HCT116 (cell line): ENCODE measurements around the gene UNC80. TPM values are rescaled to one million over a fixed set of nuclear protein-coding genes. Genes with fewer than 3 reads are reported as not detected.

Experiments
- ATAC-seq: fragments of 200-7000 bp; cut with Tn5 transposase; 2 replicates; pipeline ENCODE4 v1.9.1; 2020; ENCODE audit warnings: mild to moderate bottlenecking, moderate library complexity
- BruUV-seq: library from RNA; stranded (reverse); fragments of 400-500 nt; replicated peaks from 2 replicates; lab custom pipeline; 2021; lab: Mats Ljungman, UMichigan
- CTCF ChIA-PET: fragments of 300-600 bp; sonication (Branson Sonifier 250); formaldehyde crosslinking; loops from one replicate; lab custom pipeline; 2021; ENCODE audit warnings: antibody characterized with exemption; lab: Charles Lee
- POLR2A ChIA-PET: fragments of 300-600, 350-600 bp; sonication (Branson Sonifier 250); formaldehyde crosslinking; loops from one replicate; lab custom pipeline; 2021; ENCODE audit warnings: antibody characterized with exemption; lab: Charles Lee
- RAD21 ChIA-PET, 2 experiments: fragments of 300-600 bp; sonication (Branson Sonifier 250); formaldehyde crosslinking; loops; one replicate each; lab custom pipeline; 2023; ENCODE audit warnings: low total read pairs in 2 of 2; ENCODE audit not compliant: uncharacterized antibody in 2 of 2, unreplicated experiment in 2 of 2, low non-redundant PET in 1 of 2; lab: Charles Lee
- DNase-seq: peaks from one replicate; pipeline ENCODE4 v3.0.0-alpha.2; 2010; ENCODE audit warnings: low read depth, low spot score
- H2AFZ ChIP-seq: fragments of 200-600 bp; shearing (Covaris generic), sonication (generic); 2 replicates; pipeline ENCODE4 v1.6.1; 2017; ENCODE audit warnings: low read depth, mixed run types, mixed read lengths, antibody characterized with exemption, low read length; ENCODE audit not compliant: poor library complexity, severe bottlenecking
- H3K27ac ChIP-seq: 2 replicates; pipeline ENCODE4 v1.5.1; 2012; ENCODE audit warnings: low read depth, low read length
- H3K27me3 ChIP-seq: fragments of 200-600 bp; sonication (generic); 2 replicates; pipeline ENCODE4 v1.6.1; 2016; ENCODE audit warnings: mixed run types, low read length, mixed read lengths; ENCODE audit not compliant: insufficient read depth
- H3K36me3 ChIP-seq, 2 experiments: fragments of 200-500 bp in 1 of 2; fragments of 200-600 bp in 1 of 2; sonication (Bioruptor generic) in 1 of 2; sonication (generic) in 1 of 2; 2 replicates each; pipeline versions ENCODE4 v1.5.1 to v1.6.1; 2014 to 2016; ENCODE audit warnings: low read length in 2 of 2, inconsistent platforms in 1 of 2, mixed read lengths in 1 of 2, mixed run types in 1 of 2; ENCODE audit not compliant: insufficient read depth in 2 of 2, control insufficient read depth in 1 of 2
- H3K4me1 ChIP-seq, 2 experiments: fragments of 200-600 bp in 1 of 2; sonication (generic) in 1 of 2; 2 replicates each; pipeline versions ENCODE4 v1.5.1 to v1.6.1; 2012 to 2017; ENCODE audit warnings: low read length in 2 of 2, inconsistent platforms in 1 of 2, mild to moderate bottlenecking in 1 of 2, mixed read lengths in 1 of 2, mixed run types in 1 of 2, moderate library complexity in 1 of 2; ENCODE audit not compliant: insufficient read depth in 2 of 2, control insufficient read depth in 1 of 2
- H3K4me2 ChIP-seq: fragments of 200-600 bp; sonication (generic); 2 replicates; pipeline ENCODE4 v1.6.1; 2017; ENCODE audit warnings: mixed run types, low read length, mixed read lengths
- H3K4me3 ChIP-seq, 2 experiments: fragments of 200-600 bp in 1 of 2; sonication (generic) in 1 of 2; replicated peaks in 1 of 2; 2 replicates each; pipeline ENCODE4 v1.5.1; 2011 to 2016; ENCODE audit warnings: low read length in 2 of 2, control low read depth in 1 of 2, low read depth in 1 of 2, mild to moderate bottlenecking in 1 of 2, mixed read lengths in 1 of 2, mixed run types in 1 of 2
- H3K79me2 ChIP-seq: fragments of 200-600 bp; sonication (generic); 2 replicates; pipeline ENCODE4 v1.6.1; 2017; ENCODE audit warnings: mild to moderate bottlenecking, mixed run types, low read length, moderate library complexity, mixed read lengths; ENCODE audit not compliant: insufficient read depth
- H3K9ac ChIP-seq: fragments of 200-600 bp; sonication (generic); 2 replicates; pipeline ENCODE4 v1.6.1; 2016; ENCODE audit warnings: low read length, mixed read lengths
- H3K9me2 ChIP-seq: fragments of 200-600 bp; sonication (generic), shearing (Covaris generic); 2 replicates; pipeline ENCODE4 v1.6.1; 2017; ENCODE audit warnings: mixed run types, mild to moderate bottlenecking, moderate library complexity; ENCODE audit not compliant: insufficient read depth
- H3K9me3 ChIP-seq, 2 experiments: fragments of 200-500 bp in 1 of 2; fragments of 200-600 bp in 1 of 2; sonication (Bioruptor generic) in 1 of 2; sonication (generic) in 1 of 2; 2 replicates each; pipeline ENCODE4 v1.6.1; 2014 to 2017; ENCODE audit warnings: low read length in 2 of 2, mixed read lengths in 2 of 2, inconsistent platforms in 1 of 2, low read depth in 1 of 2, mild to moderate bottlenecking in 1 of 2, mixed run types in 1 of 2, moderate library complexity in 1 of 2; ENCODE audit not compliant: control insufficient read depth in 1 of 2, insufficient read depth in 1 of 2
- H4K20me1 ChIP-seq: fragments of 200-600 bp; sonication (generic), shearing (Covaris generic); 2 replicates; pipeline ENCODE4 v1.6.1; 2017; ENCODE audit warnings: mixed run types, mild to moderate bottlenecking, moderate library complexity; ENCODE audit not compliant: insufficient read depth
- CBX3 ChIP-seq: IDR thresholded peaks from 2 replicates; pipeline ENCODE4 v1.6.1; 2012; ENCODE audit warnings: low read depth
- CEBPB ChIP-seq: IDR thresholded peaks from 2 replicates; pipeline ENCODE4 v1.6.1; 2012; ENCODE audit warnings: low read depth
- EGR1 ChIP-seq: IDR thresholded peaks from 2 replicates; pipeline ENCODE4 v1.6.1; 2012; ENCODE audit warnings: low read depth
- ELF1 ChIP-seq: IDR thresholded peaks from 2 replicates; pipeline ENCODE4 v1.6.1; 2012; ENCODE audit warnings: low read depth, borderline replicate concordance
- EZH2 ChIP-seq: fragments of 200-600 bp; sonication (generic); IDR thresholded peaks from 2 replicates; pipeline ENCODE4 v1.6.1; 2017; ENCODE audit warnings: antibody characterized with exemption, mixed run types
- FOSL1 ChIP-seq: IDR thresholded peaks from 2 replicates; pipeline ENCODE4 v1.6.1; 2012; ENCODE audit warnings: low read depth
- JUND ChIP-seq: IDR thresholded peaks from 2 replicates; pipeline ENCODE4 v1.6.1; 2012
- POLR2A ChIP-seq: IDR thresholded peaks from 2 replicates; pipeline ENCODE4 v1.7.0; 2011; ENCODE audit warnings: borderline replicate concordance; ENCODE audit not compliant: insufficient read depth, insufficient read length; ENCODE audit errors: extremely low read depth
- POLR2AphosphoS5 ChIP-seq: IDR thresholded peaks from 2 replicates; pipeline ENCODE4 v1.6.1; 2011; ENCODE audit warnings: mild to moderate bottlenecking, low read depth, low read length, moderate library complexity
- RAD21 ChIP-seq: IDR thresholded peaks from 2 replicates; pipeline ENCODE4 v1.6.1; 2012; ENCODE audit warnings: low read depth, mild to moderate bottlenecking
- SIN3A ChIP-seq: IDR thresholded peaks from 2 replicates; pipeline ENCODE4 v1.6.1; 2012; ENCODE audit warnings: low read depth
- SP1 ChIP-seq: IDR thresholded peaks from 2 replicates; pipeline ENCODE4 v1.6.1; 2012; ENCODE audit warnings: low read depth
- SRF ChIP-seq: IDR thresholded peaks from 2 replicates; pipeline ENCODE4 v1.6.1; 2012; ENCODE audit warnings: low read depth
- YY1 ChIP-seq: IDR thresholded peaks from 2 replicates; pipeline ENCODE4 v1.6.1; 2011; ENCODE audit warnings: low read length, low read depth, moderate library complexity, mild to moderate bottlenecking; ENCODE audit not compliant: insufficient replicate concordance; ENCODE audit errors: extremely low read depth
- ZFX ChIP-seq: fragments of 450-650 bp; IDR thresholded peaks from 2 replicates; pipeline ENCODE4 v1.6.1; 2017
- ZNF274 ChIP-seq: fragments of 200-500 bp; sonication (Bioruptor generic); IDR thresholded peaks from 2 replicates; pipeline ENCODE4 v1.6.1; 2014; ENCODE audit warnings: mild to moderate bottlenecking, low read depth, low read length, inconsistent platforms
- intact Hi-C: fragments of 100-400 bp; cut with micrococcal nuclease; formaldehyde crosslinking; loops from 2 replicates; pipeline ENCODE4 v1.10.0; 2022
- total RNA-seq: library from RNA; stranded (reverse); gene quantifications from one replicate; pipeline ENCODE4 v1.2.1, GENCODE V29; 2021; ENCODE audit not compliant: unreplicated experiment
- TF ChIP-seq, protein P1 (sequence below): IDR thresholded peaks from 2 replicates; pipeline ENCODE4 v1.6.1; 2012
- TF ChIP-seq, protein P2 (sequence below), 3 experiments: fragments of 200-600 bp in 1 of 3; sonication (generic) in 1 of 3; IDR thresholded peaks in 2 of 3; conservative IDR thresholded peaks in 1 of 3; 2 replicates each; pipeline ENCODE4 v1.5.1; 2012 to 2017; ENCODE audit warnings: low read depth in 2 of 3, low read length in 2 of 3, antibody characterized with exemption in 1 of 3, borderline replicate concordance in 1 of 3, control low read depth in 1 of 3, mild to moderate bottlenecking in 1 of 3, mixed read lengths in 1 of 3, mixed run types in 1 of 3, moderate library complexity in 1 of 3; ENCODE audit not compliant: insufficient read depth in 1 of 3
- TF ChIP-seq, protein P3 (sequence below): IDR thresholded peaks from 2 replicates; pipeline ENCODE4 v1.6.1; 2012; ENCODE audit warnings: low read depth

Gene UNC80
- total RNA-seq, 1 experiment from 2014 or later, result not detected

DNA sequence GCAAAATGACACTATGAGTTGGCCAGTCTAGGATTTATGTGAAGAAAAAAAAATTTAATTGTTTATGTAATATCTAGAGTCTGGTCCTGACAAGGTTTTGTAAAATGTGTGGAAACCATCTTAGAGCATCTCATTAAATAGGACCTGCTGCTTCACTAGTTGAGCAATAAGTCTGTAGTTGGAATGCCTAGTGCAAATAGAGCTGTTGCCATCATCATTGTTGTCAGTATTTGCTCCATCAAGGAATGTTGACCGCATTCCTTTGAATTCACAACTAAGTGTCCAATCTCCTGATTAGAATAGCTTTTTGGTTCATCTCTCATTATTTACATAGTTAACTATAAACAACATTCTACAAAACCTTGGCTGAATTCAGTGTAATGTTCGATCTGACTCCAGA lies 198.6 kb downstream of the UNC80 start:
- H3K27ac ChIP-seq, result no peak overlapping the region
- intact Hi-C loops, result no loop called here

More for the DNA sequence above, 198.6 kb downstream of the UNC80 start:
- Histone ChIP-seq H3K4me2 (no peak overlapping the region), H3K4me1 (no peaks in the 10 kb centered on the region), H3K27me3 (no peaks in the 10 kb centered on the region), H3K79me2 (no peaks in the 10 kb centered on the region), H3K36me3 (no peaks in the 10 kb centered on the region), H3K9me3 (no peaks in the 10 kb centered on the region), H4K20me1 (no peaks in the 10 kb centered on the region), H3K9me2 (no peaks in the 10 kb centered on the region), H3K9ac (no peak overlapping the region), H3K4me3 (no peak overlapping the region), H2AFZ (no peak overlapping the region)
- TF ChIP-seq, protein P1, sequence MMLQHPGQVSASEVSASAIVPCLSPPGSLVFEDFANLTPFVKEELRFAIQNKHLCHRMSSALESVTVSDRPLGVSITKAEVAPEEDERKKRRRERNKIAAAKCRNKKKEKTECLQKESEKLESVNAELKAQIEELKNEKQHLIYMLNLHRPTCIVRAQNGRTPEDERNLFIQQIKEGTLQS, result no peak
- TF ChIP-seq ELF1 (no peak), YY1 (no peak), EGR1 (no peak), POLR2AphosphoS5 (no peak), CBX3 (no peak), JUND (no peak), SP1 (no peak), EZH2 (no peak), POLR2A (no peak), ZNF274 (no peak), SIN3A (no peak), SRF (no peak), RAD21 (no peak), ZFX (no peak), FOSL1 (no peak), CEBPB (no peak)
- TF ChIP-seq, protein P2, sequence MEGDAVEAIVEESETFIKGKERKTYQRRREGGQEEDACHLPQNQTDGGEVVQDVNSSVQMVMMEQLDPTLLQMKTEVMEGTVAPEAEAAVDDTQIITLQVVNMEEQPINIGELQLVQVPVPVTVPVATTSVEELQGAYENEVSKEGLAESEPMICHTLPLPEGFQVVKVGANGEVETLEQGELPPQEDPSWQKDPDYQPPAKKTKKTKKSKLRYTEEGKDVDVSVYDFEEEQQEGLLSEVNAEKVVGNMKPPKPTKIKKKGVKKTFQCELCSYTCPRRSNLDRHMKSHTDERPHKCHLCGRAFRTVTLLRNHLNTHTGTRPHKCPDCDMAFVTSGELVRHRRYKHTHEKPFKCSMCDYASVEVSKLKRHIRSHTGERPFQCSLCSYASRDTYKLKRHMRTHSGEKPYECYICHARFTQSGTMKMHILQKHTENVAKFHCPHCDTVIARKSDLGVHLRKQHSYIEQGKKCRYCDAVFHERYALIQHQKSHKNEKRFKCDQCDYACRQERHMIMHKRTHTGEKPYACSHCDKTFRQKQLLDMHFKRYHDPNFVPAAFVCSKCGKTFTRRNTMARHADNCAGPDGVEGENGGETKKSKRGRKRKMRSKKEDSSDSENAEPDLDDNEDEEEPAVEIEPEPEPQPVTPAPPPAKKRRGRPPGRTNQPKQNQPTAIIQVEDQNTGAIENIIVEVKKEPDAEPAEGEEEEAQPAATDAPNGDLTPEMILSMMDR (IDR thresholded peaks at IDR 0.05 in 2 of 3, conservative IDR thresholded peaks at IDR 0.05 in 1 of 3; ENCODE audit: borderline replicate concordance in 1 of 3, insufficient read depth in 1 of 3, low read depth in 2 of 3, low read length in 2 of 3), result no peak
- TF ChIP-seq, protein P3, sequence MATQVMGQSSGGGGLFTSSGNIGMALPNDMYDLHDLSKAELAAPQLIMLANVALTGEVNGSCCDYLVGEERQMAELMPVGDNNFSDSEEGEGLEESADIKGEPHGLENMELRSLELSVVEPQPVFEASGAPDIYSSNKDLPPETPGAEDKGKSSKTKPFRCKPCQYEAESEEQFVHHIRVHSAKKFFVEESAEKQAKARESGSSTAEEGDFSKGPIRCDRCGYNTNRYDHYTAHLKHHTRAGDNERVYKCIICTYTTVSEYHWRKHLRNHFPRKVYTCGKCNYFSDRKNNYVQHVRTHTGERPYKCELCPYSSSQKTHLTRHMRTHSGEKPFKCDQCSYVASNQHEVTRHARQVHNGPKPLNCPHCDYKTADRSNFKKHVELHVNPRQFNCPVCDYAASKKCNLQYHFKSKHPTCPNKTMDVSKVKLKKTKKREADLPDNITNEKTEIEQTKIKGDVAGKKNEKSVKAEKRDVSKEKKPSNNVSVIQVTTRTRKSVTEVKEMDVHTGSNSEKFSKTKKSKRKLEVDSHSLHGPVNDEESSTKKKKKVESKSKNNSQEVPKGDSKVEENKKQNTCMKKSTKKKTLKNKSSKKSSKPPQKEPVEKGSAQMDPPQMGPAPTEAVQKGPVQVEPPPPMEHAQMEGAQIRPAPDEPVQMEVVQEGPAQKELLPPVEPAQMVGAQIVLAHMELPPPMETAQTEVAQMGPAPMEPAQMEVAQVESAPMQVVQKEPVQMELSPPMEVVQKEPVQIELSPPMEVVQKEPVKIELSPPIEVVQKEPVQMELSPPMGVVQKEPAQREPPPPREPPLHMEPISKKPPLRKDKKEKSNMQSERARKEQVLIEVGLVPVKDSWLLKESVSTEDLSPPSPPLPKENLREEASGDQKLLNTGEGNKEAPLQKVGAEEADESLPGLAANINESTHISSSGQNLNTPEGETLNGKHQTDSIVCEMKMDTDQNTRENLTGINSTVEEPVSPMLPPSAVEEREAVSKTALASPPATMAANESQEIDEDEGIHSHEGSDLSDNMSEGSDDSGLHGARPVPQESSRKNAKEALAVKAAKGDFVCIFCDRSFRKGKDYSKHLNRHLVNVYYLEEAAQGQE, result no peak
- BruUV-seq, result no TSS peak
- ChIA-PET RAD21 (no interaction called here), POLR2A (no interaction called here), CTCF (interaction anchor here (2.7 kb wide), 1 partner anchor 9 kb away, joined by 9 read pairs; no protein-coding TSS in a partner anchor)
- no peak for ATAC-seq
- DNase-seq, result no peak
